Measurements from ENCODE around the gene SLC25A21.
"Not testable (repeated sequence)": the region's sequence is repeated elsewhere in the genome, so short reads cannot be mapped to it uniquely, and the experiment has no call there.

The SLC25A21 gene

GRCh38 chr14:37087520-37087919 is 84.9 kb downstream of the SLC25A21 start:
- no peak for DNase-seq (ENCODE audit: low read depth)
- H3K4me3 ChIP-seq (ENCODE audit: low read depth, low read length), result no peak overlapping the region
- in situ Hi-C loops (cut with HindIII; ENCODE audit: low sequenced_read_pairs), result no loop called here
- TF ChIP-seq CTCF (IDR thresholded peaks at IDR 0.05; ENCODE audit: low read depth, low read length, missing control alignments), result no peak

- no peak for TF ChIP-seq CTCF (IDR thresholded peaks at IDR 0.05; ENCODE audit: low read depth, low read length, missing control alignments)
- H3K4me3 ChIP-seq (ENCODE audit: low read depth, low read length), result no peak overlapping the region
- in situ Hi-C loops (cut with HindIII; ENCODE audit: low sequenced_read_pairs), result no loop called here
- DNase-seq (ENCODE audit: low read depth), result no peak
These were observed 88.8 kb downstream of the SLC25A21 start for GRCh38 chr14:37083599-37083998.

- no peak for TF ChIP-seq CTCF (IDR thresholded peaks at IDR 0.05; ENCODE audit: low read depth, low read length, missing control alignments)
- in situ Hi-C loops (cut with HindIII; ENCODE audit: low sequenced_read_pairs), result no loop called here
- H3K4me3 ChIP-seq (ENCODE audit: low read depth, low read length), result no peak overlapping the region
- no peak for DNase-seq (ENCODE audit: low read depth)
These were observed 90.0 kb downstream of the SLC25A21 start for GRCh38 chr14:37082449-37082848.

GRCh38 chr14:37081856-37082255 is 90.5 kb downstream of the SLC25A21 start:
- DNase-seq (ENCODE audit: low read depth), result no peak
- H3K4me3 ChIP-seq (ENCODE audit: low read depth, low read length), result no peak overlapping the region
- no peak for TF ChIP-seq CTCF (IDR thresholded peaks at IDR 0.05; ENCODE audit: low read depth, low read length, missing control alignments)
- in situ Hi-C loops (cut with HindIII; ENCODE audit: low sequenced_read_pairs), result no loop called here

- in situ Hi-C loops (cut with HindIII; ENCODE audit: low sequenced_read_pairs), result no loop called here
- no peak for TF ChIP-seq CTCF (IDR thresholded peaks at IDR 0.05; ENCODE audit: low read depth, low read length, missing control alignments)
- H3K4me3 ChIP-seq (ENCODE audit: low read depth, low read length), result no peak overlapping the region
- DNase-seq (ENCODE audit: low read depth), result no peak
These were observed 91.2 kb downstream of the SLC25A21 start for GRCh38 chr14:37081218-37081617.

- in situ Hi-C loops (cut with HindIII; ENCODE audit: low sequenced_read_pairs), result no loop called here
- no peak overlapping the region for H3K4me3 ChIP-seq (ENCODE audit: low read depth, low read length)
- peak; percentile 90 for DNase-seq (ENCODE audit: low read depth)
- TF ChIP-seq CTCF (IDR thresholded peaks at IDR 0.05; ENCODE audit: low read depth, low read length, missing control alignments), result no peak
These were observed 94.3 kb downstream of the SLC25A21 start for GRCh38 chr14:37078131-37078530.

- in situ Hi-C loops (cut with HindIII; ENCODE audit: low sequenced_read_pairs); H3K4me3 ChIP-seq (ENCODE audit: low read depth, low read length): not testable (repeated sequence)
- DNase-seq (ENCODE audit: low read depth), result peak; percentile 45
These were observed 98.1 kb downstream of the SLC25A21 start for GRCh38 chr14:37074320-37074719.

Data from astrocyte of the cerebellum (primary cell).